ENCODE measurements around the gene STK25. TPM values are rescaled to one million over a fixed set of nuclear protein-coding genes. Genes with fewer than 3 reads are reported as not detected.
A peak's percentile ranks its signal among the peaks of the same experiment; 100 is the strongest.

STK25 gene
- total RNA-seq (2014; rRNA removed; shearing (Covaris generic); ENCODE audit: low replicate concordance): 79.5 and 152 TPM in 2 replicates

DNA sequence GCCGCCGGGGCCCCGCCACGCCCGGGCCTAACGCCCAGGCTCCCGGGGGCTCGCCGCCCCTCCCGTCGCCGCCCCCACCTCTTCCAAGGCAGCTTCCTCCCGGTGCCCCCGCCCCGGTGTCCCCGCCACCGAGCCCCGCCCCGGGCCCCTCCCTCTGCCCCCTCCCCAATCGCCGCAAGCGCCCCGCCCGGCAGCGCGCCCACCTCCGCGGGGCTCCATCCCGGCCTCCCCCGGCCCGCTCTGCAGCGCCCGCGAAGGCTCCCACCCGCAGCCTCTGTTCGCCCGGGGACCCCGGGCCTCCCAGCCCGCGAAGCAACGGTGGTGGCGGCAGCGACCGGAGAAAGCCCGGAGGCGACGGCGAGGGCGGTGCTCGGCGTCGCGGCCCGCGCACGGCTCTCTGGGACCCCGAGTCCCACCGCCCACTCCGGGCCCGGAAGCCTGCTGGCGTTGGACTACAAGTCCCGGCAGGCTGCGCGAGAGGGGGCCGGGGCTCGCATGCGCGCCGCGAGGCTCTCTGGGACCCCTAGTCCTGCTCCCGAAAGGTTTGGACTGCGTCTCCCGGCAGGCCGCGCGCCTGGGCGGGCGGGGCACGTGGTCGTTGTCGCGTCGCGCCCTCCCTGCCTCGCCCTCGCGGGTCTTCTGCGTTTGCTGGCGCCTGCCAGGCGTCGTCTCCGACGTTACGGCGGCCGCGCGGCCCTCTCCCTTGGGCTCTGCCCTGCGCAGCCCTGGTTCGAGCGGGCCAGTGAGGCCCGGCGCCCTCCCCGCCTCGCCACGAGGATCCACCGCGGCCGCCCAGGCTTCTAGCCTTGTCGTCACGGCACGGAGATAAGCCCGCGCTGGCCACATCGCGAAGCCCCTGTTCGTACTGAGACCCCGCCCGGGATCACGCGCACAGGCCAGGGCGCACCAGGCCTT, at the start of gene STK25:
Gene STK25, minus strand, starts transcription at position 345 of the 915 bp plus-strand sequence. CDS start 549 bp downstream, outside the sequence.
- DNase-seq: peak; percentile 99
- H3K9me3 ChIP-seq (ENCODE audit: low read length): no peaks in the 10 kb centered on the region
- H3K27me3 ChIP-seq (ENCODE audit: low read length): no peaks in the 10 kb centered on the region
- peak within 1 kb of the TSS; percentile 95 for H3K9ac ChIP-seq (ENCODE audit: low read length)
- no peaks in the 10 kb centered on the region for H3K36me3 ChIP-seq (ENCODE audit: insufficient read depth, low read length)
- H3K4me3 ChIP-seq (ENCODE audit: low read length): peak within 1 kb of the TSS; percentile 99
- peak within 1 kb of the TSS; percentile 99 for H3K4me2 ChIP-seq (ENCODE audit: low read depth, low read length, poor library complexity, severe bottlenecking)
- H3K4me1 ChIP-seq (ENCODE audit: low read length): peaks cover 11% of the 10 kb centered on the region
- H3K79me2 ChIP-seq (ENCODE audit: low read length): peaks cover 43% of the 10 kb centered on the region
- peak within 1 kb of the TSS; percentile 47; the same call in 1 of the 2 replicates for H3K27ac ChIP-seq (ENCODE audit: low read length)
- no peaks in the 10 kb centered on the region for H4K20me1 ChIP-seq (ENCODE audit: insufficient read depth, low read depth, low read length)
- peak within 1 kb of the TSS; percentile 75; the same call in 1 of the 2 replicates for H2AFZ ChIP-seq (ENCODE audit: low read length)
- no peaks in the 10 kb centered on the region for H3K9me2 ChIP-seq (replicated peaks; ENCODE audit: insufficient read depth, low read length)

DNA sequence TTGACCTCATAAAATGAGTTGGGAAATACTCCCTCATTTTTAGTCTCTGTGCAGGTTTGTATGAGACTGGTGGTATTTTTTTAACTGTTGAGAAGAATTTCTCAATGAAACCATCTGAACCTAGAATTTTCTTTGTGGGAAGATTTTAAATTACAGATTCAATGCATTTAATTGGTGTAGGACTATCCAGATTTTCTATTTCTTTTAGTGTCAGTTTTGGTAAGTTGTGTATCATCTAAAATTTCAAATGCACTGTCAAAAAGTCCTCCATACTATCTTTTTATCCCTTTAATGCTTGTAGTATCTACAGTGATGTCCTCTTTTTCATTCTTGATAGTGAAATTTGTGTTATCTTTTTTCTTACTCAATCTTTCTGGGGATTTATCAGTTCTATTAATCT, 48.4 kb upstream of the STK25 start:
- no peaks in the 10 kb centered on the region for H3K4me1 ChIP-seq (ENCODE audit: low read length)
- no peak overlapping the region for H2AFZ ChIP-seq (ENCODE audit: low read length)
- no peak overlapping the region for H3K9ac ChIP-seq (ENCODE audit: low read length)
- H3K27me3 ChIP-seq (ENCODE audit: low read length): no peaks in the 10 kb centered on the region
- H3K9me2 ChIP-seq (replicated peaks; ENCODE audit: insufficient read depth, low read length): no peaks in the 10 kb centered on the region
- no peak overlapping the region for H3K27ac ChIP-seq (ENCODE audit: low read length)
- DNase-seq: no peak
- no peaks in the 10 kb centered on the region for H4K20me1 ChIP-seq (ENCODE audit: insufficient read depth, low read depth, low read length)
- no peaks in the 10 kb centered on the region for H3K9me3 ChIP-seq (ENCODE audit: low read length)
- no peak overlapping the region for H3K4me3 ChIP-seq (ENCODE audit: low read length)
- H3K79me2 ChIP-seq (ENCODE audit: low read length): no peaks in the 10 kb centered on the region
- no peak overlapping the region for H3K4me2 ChIP-seq (ENCODE audit: low read depth, low read length, poor library complexity, severe bottlenecking)
- H3K36me3 ChIP-seq (ENCODE audit: insufficient read depth, low read length): no peaks in the 10 kb centered on the region

DNA sequence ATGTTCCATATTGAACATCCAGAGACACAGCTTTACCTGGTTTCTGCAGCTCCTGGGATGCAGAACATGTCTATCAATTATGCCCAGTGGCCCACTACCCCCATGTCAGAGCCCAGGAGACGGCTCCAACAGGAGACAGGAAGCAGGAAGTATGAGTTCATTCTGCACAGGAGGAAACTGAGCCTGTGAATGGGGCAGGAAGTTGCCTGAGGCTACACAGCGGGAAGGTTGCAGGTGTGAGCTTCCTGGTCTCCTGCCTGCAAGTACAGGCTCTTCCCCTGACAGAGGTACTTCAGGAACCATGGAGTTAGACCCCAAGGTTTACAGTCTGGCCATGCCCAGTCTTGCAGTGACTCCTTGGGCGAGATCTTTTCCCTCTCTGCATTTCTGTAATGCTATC, 47.3 kb upstream of the STK25 start:
- Histone ChIP-seq H3K79me2 (ENCODE audit: low read length) (no peaks in the 10 kb centered on the region), H3K9me3 (ENCODE audit: low read length) (no peaks in the 10 kb centered on the region), H3K27ac (ENCODE audit: low read length) (no peak overlapping the region), H3K9ac (ENCODE audit: low read length) (no peak overlapping the region), H3K27me3 (ENCODE audit: low read length) (no peaks in the 10 kb centered on the region), H3K9me2 (replicated peaks; ENCODE audit: insufficient read depth, low read length) (no peaks in the 10 kb centered on the region), H4K20me1 (ENCODE audit: insufficient read depth, low read depth, low read length) (no peaks in the 10 kb centered on the region), H2AFZ (ENCODE audit: low read length) (no peak overlapping the region), H3K4me1 (ENCODE audit: low read length) (peaks cover 5% of the 10 kb centered on the region), H3K36me3 (ENCODE audit: insufficient read depth, low read length) (no peaks in the 10 kb centered on the region), H3K4me2 (ENCODE audit: low read depth, low read length, poor library complexity, severe bottlenecking) (no peak overlapping the region), H3K4me3 (ENCODE audit: low read length) (no peak overlapping the region)
- DNase-seq: no peak

DNA sequence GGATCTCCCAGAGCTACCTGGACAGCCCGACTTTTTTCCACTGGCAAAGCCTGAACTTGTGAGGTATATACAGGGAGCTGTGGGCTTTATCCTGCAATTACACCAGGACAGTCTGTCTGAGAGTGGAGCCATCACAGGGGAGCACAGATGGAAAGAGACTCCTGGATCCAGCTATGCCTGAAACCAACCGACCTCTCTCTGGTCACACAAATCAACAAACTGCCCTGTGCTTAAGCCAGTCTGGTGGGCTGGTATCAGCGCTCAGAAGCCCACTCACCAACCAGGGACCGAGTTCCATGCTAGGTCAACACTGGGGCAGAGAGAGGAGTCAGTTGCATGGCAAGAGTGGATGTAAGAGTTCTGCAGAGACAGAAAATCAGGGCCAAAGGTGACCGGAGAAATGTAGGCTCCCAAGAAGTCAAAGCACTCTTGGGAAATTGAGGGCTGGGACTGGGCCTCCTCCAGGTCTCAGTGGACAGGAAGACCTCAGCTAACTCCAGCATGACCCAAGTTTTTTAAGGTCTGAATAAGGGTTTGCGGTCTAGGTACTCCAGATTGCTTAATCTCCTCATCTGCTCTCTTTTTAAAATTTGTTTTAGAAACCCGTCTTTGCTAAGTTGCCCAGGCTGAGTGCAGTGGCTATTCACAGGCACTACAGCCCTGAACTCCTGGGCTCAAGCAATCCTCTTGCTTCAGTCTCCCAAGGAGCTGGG, 46.4 kb upstream of the STK25 start:
- Histone ChIP-seq H3K9me3 (ENCODE audit: low read length) (no peaks in the 10 kb centered on the region), H3K27ac (ENCODE audit: low read length) (no peak overlapping the region), H3K4me3 (ENCODE audit: low read length) (no peak overlapping the region), H2AFZ (ENCODE audit: low read length) (no peak overlapping the region), H3K9ac (ENCODE audit: low read length) (no peak overlapping the region), H3K79me2 (ENCODE audit: low read length) (no peaks in the 10 kb centered on the region), H4K20me1 (ENCODE audit: insufficient read depth, low read depth, low read length) (no peaks in the 10 kb centered on the region), H3K4me2 (ENCODE audit: low read depth, low read length, poor library complexity, severe bottlenecking) (no peak overlapping the region), H3K36me3 (ENCODE audit: insufficient read depth, low read length) (no peaks in the 10 kb centered on the region), H3K27me3 (ENCODE audit: low read length) (no peaks in the 10 kb centered on the region), H3K4me1 (ENCODE audit: low read length) (peaks cover 10% of the 10 kb centered on the region), H3K9me2 (replicated peaks; ENCODE audit: insufficient read depth, low read length) (no peaks in the 10 kb centered on the region)
- DNase-seq: no peak

DNA sequence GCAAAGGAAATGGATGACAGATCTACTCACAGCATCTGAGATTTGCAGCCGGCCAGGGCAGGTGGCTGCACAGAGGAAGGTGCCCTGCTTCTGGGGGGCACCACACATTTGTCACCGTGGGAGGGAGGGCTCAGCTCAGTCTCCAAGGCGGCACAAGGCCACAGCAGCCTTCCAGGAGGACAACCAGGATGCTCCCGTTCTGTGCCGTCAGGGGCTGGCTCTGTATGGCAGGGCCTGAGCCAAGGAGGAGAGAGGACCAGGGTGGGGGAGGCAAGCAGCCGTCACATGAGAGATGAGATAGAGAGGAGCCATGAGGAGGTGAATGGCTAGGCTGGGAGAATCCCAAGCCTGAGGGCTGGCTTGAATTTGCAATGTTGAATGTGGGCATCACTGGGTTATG, 45.6 kb upstream of the STK25 start:
- Histone ChIP-seq H3K9ac (ENCODE audit: low read length) (no peak overlapping the region), H3K4me2 (ENCODE audit: low read depth, low read length, poor library complexity, severe bottlenecking) (no peak overlapping the region), H3K36me3 (ENCODE audit: insufficient read depth, low read length) (no peaks in the 10 kb centered on the region), H3K27ac (ENCODE audit: low read length) (no peak overlapping the region), H3K4me3 (ENCODE audit: low read length) (no peak overlapping the region), H2AFZ (ENCODE audit: low read length) (no peak overlapping the region), H3K9me2 (replicated peaks; ENCODE audit: insufficient read depth, low read length) (no peaks in the 10 kb centered on the region), H3K79me2 (ENCODE audit: low read length) (no peaks in the 10 kb centered on the region), H3K9me3 (ENCODE audit: low read length) (no peaks in the 10 kb centered on the region), H3K27me3 (ENCODE audit: low read length) (no peaks in the 10 kb centered on the region), H3K4me1 (ENCODE audit: low read length) (peaks cover 10% of the 10 kb centered on the region), H4K20me1 (ENCODE audit: insufficient read depth, low read depth, low read length) (no peaks in the 10 kb centered on the region)
- no peak for DNase-seq

DNA sequence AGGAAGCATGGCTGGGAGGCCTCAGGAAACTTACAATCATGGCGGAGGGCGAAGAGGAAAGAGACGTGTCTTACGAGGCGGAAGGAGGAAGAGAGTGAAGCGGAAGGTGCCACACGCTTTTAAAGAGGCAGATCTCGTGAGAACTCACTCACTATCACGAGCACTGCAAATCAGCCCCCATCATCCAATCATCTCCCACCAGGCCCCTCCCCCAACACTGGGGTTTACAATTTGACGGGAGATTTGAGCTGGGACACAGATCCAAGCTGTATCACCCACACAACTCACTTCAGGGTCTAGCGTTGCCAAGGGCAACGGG, 45.1 kb upstream of the STK25 start:
- no peak overlapping the region for H2AFZ ChIP-seq (ENCODE audit: low read length)
- peaks cover 10% of the 10 kb centered on the region for H3K4me1 ChIP-seq (ENCODE audit: low read length)
- no peak overlapping the region for H3K9ac ChIP-seq (ENCODE audit: low read length)
- H3K4me2 ChIP-seq (ENCODE audit: low read depth, low read length, poor library complexity, severe bottlenecking): no peak overlapping the region
- H3K4me3 ChIP-seq (ENCODE audit: low read length): no peak overlapping the region
- no peaks in the 10 kb centered on the region for H3K9me2 ChIP-seq (replicated peaks; ENCODE audit: insufficient read depth, low read length)
- no peak for DNase-seq
- H4K20me1 ChIP-seq (ENCODE audit: insufficient read depth, low read depth, low read length): no peaks in the 10 kb centered on the region
- no peak overlapping the region for H3K27ac ChIP-seq (ENCODE audit: low read length)
- no peaks in the 10 kb centered on the region for H3K36me3 ChIP-seq (ENCODE audit: insufficient read depth, low read length)
- H3K79me2 ChIP-seq (ENCODE audit: low read length): no peaks in the 10 kb centered on the region
- H3K9me3 ChIP-seq (ENCODE audit: low read length): no peaks in the 10 kb centered on the region
- H3K27me3 ChIP-seq (ENCODE audit: low read length): no peaks in the 10 kb centered on the region

DNA sequence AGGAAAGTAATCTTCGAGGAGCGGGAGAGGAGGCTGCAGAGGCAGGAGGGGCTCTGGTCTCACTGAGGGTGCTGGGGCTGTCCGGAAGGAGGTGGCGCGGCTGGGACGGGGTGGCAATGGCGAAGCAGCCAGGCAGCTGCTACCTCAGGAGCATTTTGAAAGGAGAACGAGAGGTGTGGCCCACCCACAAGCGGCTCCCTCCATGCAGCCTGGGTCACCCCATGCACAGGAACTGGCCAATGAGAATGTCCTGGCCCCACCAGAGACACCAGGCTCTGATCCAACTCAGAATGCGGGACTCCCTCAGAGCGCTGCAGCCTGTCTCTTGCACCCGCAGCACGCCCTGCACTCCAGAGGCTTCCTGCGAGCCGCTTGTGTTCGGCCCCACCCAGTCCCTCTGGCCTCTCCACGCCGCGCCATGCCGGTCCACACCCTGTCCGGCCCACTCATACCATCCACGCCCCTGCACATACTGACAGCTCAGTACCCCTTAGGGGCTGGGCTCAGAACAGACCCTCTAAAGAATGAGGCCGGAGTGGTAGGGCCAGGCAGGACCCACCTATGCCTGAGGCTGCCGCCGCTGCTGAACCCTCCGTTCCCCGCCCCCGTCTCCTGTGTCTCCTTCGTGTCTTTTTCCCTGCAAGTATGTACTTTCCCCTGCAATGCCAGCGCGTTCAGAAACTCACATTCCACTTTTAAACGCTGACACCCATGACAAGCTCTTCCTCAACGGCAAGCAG, 43.8 kb upstream of the STK25 start:
- H3K27me3 ChIP-seq (ENCODE audit: low read length): no peaks in the 10 kb centered on the region
- no peaks in the 10 kb centered on the region for H3K79me2 ChIP-seq (ENCODE audit: low read length)
- H3K9me3 ChIP-seq (ENCODE audit: low read length): no peaks in the 10 kb centered on the region
- H3K4me2 ChIP-seq (ENCODE audit: low read depth, low read length, poor library complexity, severe bottlenecking): no peak overlapping the region
- no peak for DNase-seq
- H3K4me3 ChIP-seq (ENCODE audit: low read length): no peak overlapping the region
- peaks cover 10% of the 10 kb centered on the region for H3K4me1 ChIP-seq (ENCODE audit: low read length)
- no peak overlapping the region for H3K27ac ChIP-seq (ENCODE audit: low read length)
- H2AFZ ChIP-seq (ENCODE audit: low read length): no peak overlapping the region
- no peak overlapping the region for H3K9ac ChIP-seq (ENCODE audit: low read length)
- H3K36me3 ChIP-seq (ENCODE audit: insufficient read depth, low read length): no peaks in the 10 kb centered on the region
- H3K9me2 ChIP-seq (replicated peaks; ENCODE audit: insufficient read depth, low read length): no peaks in the 10 kb centered on the region
- no peaks in the 10 kb centered on the region for H4K20me1 ChIP-seq (ENCODE audit: insufficient read depth, low read depth, low read length)

DNA sequence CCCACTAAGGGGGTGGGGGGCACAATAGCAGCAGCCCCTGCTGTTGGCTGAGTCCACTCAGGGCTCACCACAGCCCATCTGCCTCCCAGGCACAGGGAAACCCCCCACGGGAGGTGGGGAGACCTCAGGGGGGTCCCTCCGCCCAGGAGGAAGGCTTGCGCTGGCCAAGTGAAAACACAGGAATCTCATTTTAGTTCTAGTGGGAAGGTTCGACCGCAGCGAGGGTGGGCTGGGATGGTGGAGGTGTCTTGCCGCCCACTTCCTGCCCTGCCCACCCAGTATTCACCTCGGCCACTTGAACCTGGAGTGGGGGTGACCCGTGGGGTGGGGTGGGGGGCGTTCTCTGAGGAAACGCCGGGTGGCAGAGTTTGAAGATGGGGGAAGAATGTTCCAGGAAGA, 43.2 kb upstream of the STK25 start:
- Histone ChIP-seq H4K20me1 (ENCODE audit: insufficient read depth, low read depth, low read length) (no peaks in the 10 kb centered on the region), H3K9me2 (replicated peaks; ENCODE audit: insufficient read depth, low read length) (no peaks in the 10 kb centered on the region), H3K4me1 (ENCODE audit: low read length) (peaks cover 10% of the 10 kb centered on the region), H3K4me2 (ENCODE audit: low read depth, low read length, poor library complexity, severe bottlenecking) (no peak overlapping the region), H3K36me3 (ENCODE audit: insufficient read depth, low read length) (no peaks in the 10 kb centered on the region), H3K27ac (ENCODE audit: low read length) (no peak overlapping the region), H3K9ac (ENCODE audit: low read length) (no peak overlapping the region), H3K27me3 (ENCODE audit: low read length) (no peaks in the 10 kb centered on the region), H3K4me3 (ENCODE audit: low read length) (no peak overlapping the region), H3K79me2 (ENCODE audit: low read length) (no peaks in the 10 kb centered on the region), H2AFZ (ENCODE audit: low read length) (no peak overlapping the region), H3K9me3 (ENCODE audit: low read length) (no peaks in the 10 kb centered on the region)
- DNase-seq: no peak
